Activated T-cell treated with anti-CD3 and anti-CD28 coated beads, Interleukin-2, amount 50 U/mL, for 24 hours (primary cell): ENCODE measurements around the gene EXOC3.
"Not testable (repeated sequence)": the region's sequence is repeated elsewhere in the genome, so short reads cannot be mapped to it uniquely, and the experiment has no call there.

Experiments used
- DNase-seq: peaks from one replicate; pipeline ENCODE4 v3.0.0-alpha.2; 2020
- H3K27ac Mint-ChIP-seq: 2 replicates; pipeline ENCODE4 v1.8.0; 2020; ENCODE audit warnings: mild to moderate bottlenecking, mixed read lengths
- H3K27me3 Mint-ChIP-seq: 2 replicates; pipeline ENCODE4 v1.8.0; 2020; ENCODE audit warnings: mixed read lengths
- H3K36me3 Mint-ChIP-seq: 2 replicates; pipeline ENCODE4 v1.8.0; 2020; ENCODE audit warnings: low read depth, mixed read lengths
- H3K4me1 Mint-ChIP-seq: 2 replicates; pipeline ENCODE4 v1.8.0; 2020; ENCODE audit warnings: low read depth, mixed read lengths
- H3K4me3 Mint-ChIP-seq: 2 replicates; pipeline ENCODE4 v1.8.0; 2020; ENCODE audit warnings: mild to moderate bottlenecking, moderate library complexity, mixed read lengths
- H3K9me3 Mint-ChIP-seq: 2 replicates; pipeline ENCODE4 v1.8.0; 2020; ENCODE audit warnings: mixed read lengths

Gene EXOC3

DNA sequence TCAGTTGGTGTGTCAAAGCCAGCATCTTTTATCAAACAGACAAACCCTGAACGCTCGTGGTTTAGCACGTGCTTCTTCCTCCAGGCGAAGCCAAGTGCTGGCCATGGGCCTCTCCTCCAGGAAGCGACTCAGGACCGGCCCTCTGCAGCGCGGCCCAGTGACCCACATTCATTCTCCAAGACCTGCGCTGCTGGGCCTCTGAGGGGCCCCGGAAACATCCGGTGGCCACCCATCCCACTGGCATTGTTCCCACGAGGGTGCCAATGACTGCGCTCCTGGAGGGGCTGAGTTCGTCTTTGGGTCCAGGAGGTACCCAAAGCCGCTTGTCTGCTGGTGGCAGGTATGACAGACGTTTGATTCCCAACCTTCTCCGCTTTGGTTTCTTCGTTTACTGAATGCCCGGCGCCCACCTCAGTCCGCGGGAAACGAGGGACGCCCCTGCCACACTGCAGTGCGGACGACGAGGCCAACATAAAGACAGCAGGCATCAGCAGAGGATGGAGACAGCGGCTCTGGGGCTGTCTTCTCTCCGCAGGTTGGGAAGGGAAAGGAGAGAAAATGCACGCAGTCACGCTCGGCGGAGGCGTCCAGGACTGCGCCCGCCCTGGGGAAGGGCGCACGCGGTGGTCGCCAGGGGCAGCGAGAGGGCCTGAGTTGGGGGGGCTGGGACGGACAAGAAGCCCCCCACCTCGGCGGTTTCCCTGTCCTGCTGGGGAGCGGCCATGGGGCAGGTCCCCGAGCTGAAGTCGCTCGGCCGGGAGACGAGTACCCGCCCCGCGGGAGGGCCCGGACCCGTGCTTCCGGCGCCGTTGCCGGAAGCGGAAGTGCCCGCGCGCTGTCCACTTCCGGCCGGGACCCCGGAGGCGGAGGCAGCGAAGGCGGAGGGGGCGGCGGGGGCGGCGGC lies at the start of gene EXOC3:
Gene EXOC3 (plus strand): TSS at position 842 of the 904 bp plus-strand sequence. CDS start 3,030 bp downstream, outside the sequence.
- Mint-ChIP-seq H3K36me3 (peaks cover 42% of the 10 kb centered on the region), H3K27ac (peak within 1 kb of the TSS; percentile 98), H3K27me3 (no peaks in the 10 kb centered on the region), H3K4me3 (peak within 1 kb of the TSS; percentile 96), H3K9me3 (no peaks in the 10 kb centered on the region), H3K4me1 (peaks cover 40% of the 10 kb centered on the region)
- DNase-seq, result peak; percentile 87

DNA sequence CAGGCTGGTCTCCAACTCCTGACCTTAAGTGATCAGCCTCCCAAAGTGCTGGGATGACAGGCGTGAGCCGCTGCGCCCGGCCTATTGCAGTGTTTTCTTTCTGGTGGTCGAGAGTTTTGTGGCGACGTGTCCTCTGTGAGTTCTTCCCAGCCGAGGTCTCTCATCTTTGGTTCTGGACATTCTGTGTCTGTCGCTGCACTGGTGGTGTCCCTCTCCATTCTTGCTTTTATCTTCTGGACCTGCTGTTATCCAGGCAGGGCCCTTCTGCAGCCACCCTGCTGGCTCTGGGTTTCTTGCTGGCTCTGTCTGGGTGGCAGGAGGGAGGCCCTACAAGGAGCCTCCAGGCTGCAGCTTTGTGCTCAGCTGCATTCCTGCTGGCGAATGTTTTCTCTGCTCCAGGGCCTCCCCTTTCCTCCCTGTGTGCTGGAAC lies 49.1 kb upstream of the EXOC3 start:
- peak; percentile 31 for DNase-seq
- H3K27ac Mint-ChIP-seq, result peak overlapping the region; percentile 92
- H3K4me1 Mint-ChIP-seq, result peaks cover 34% of the 10 kb centered on the region
- H3K36me3 Mint-ChIP-seq, result peaks cover 7% of the 10 kb centered on the region
- H3K27me3 Mint-ChIP-seq, result no peaks in the 10 kb centered on the region
- H3K4me3 Mint-ChIP-seq, result peak overlapping the region; percentile 71
- H3K9me3 Mint-ChIP-seq, result no peaks in the 10 kb centered on the region

DNA sequence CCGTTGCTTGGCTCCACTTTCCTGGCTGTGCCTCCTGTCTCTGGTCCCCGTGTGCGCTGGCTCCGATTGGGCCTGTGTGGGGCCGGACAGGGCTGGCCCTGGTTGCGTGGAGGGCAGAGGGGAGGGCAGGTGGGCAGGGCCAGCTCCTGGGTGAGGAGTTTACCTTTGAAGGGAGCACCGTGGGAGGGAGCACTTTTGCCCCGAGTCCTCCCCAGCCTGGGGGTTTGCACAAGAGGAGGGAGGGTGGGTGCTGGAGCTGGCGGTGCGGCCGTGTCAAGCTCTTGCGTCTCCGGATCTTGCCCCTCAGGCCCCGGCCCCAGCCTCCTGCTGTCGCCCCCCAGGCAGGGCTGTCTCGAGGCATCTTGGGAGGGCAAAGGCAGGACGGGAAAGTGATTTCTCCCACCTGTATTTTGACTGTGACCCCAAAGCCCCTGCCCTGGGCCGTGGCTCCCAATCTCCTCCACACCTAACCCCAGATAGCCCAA lies 48.3 kb upstream of the EXOC3 start:
- peaks cover 41% of the 10 kb centered on the region for H3K4me1 Mint-ChIP-seq
- peak overlapping the region; percentile 14 for H3K27ac Mint-ChIP-seq
- H3K27me3 Mint-ChIP-seq, result peaks cover 5% of the 10 kb centered on the region
- no peaks in the 10 kb centered on the region for H3K9me3 Mint-ChIP-seq
- peaks cover 13% of the 10 kb centered on the region for H3K36me3 Mint-ChIP-seq
- DNase-seq, result peak; percentile 28
- no peak overlapping the region for H3K4me3 Mint-ChIP-seq

DNA sequence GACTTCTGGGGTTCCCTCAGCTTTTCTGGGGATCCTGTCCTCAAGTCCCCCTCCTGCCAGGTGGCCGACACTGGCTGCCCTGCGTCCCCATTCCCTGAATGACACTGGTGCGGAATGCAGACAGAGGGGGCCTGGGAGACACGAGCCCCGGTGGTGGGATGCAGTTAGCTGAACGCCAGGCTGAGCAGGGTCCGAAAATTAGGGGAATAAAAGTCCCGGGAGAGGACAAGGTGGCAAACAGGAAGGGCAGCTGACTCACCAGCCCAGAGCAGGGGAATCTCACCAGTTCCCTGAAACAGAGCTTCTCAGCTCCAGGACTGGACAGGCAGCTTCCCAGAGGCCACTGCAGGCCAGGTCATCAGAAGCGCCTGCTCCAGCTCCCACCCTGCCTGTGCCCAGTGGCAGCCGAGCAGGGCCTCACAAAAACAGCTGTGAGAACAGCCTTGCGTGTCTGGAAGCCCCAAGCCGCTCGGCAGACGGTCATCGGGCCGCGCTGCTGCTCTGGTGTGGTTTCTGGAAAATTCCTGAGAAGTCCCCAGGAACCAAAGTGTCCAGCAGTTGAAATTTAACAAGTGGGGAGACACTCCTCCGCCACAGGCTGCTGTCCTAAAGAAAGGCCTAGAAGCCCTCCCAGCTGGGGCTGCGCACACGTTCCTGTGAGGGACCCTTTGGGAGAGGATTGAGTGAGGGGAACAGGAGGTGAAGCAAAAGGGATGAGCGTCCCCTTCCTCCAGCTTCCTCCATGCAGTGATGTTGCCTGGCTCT lies 47.6 kb upstream of the EXOC3 start:
- Mint-ChIP-seq H3K27me3 (peaks cover 11% of the 10 kb centered on the region), H3K9me3 (no peaks in the 10 kb centered on the region), H3K4me1 (peaks cover 45% of the 10 kb centered on the region), H3K36me3 (peaks cover 18% of the 10 kb centered on the region), H3K27ac (peak overlapping the region; percentile 14), H3K4me3 (no peak overlapping the region)
- DNase-seq, result peak; percentile 28

DNA sequence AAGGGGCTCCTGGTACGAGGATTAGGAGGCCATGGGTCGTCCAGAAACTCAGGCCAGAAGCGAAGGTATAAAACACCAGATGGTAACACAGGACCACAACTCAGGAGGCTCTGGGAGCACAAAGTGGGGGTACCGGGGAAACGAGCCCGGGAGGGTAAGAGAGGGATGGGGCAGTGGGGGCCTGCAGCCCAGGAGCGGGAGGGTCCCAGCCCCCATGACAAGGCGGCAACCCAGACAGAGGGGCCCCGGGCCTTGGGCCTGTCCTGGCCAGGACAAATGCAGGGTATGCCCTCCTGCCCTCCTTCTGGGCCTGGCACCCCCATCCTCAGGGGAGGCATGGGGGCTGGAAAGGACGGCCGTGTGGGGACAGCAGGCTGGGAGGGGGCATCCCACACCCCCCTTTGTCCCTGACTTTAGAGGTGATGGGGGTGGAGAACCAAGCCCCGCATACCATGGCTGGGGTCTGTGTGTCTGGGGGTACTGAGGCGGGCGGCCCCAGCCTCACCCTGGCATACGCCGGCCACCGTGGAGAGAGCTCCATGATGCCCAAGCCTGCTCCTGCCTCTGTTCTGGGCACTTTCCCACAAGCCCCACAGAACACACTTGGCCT lies 47.0 kb upstream of the EXOC3 start:
- Mint-ChIP-seq H3K27me3 (peaks cover 16% of the 10 kb centered on the region), H3K27ac (no peak overlapping the region), H3K4me3 (no peak overlapping the region), H3K36me3 (peaks cover 22% of the 10 kb centered on the region), H3K4me1 (peaks cover 42% of the 10 kb centered on the region), H3K9me3 (no peaks in the 10 kb centered on the region)
- peak; percentile 36 for DNase-seq

DNA sequence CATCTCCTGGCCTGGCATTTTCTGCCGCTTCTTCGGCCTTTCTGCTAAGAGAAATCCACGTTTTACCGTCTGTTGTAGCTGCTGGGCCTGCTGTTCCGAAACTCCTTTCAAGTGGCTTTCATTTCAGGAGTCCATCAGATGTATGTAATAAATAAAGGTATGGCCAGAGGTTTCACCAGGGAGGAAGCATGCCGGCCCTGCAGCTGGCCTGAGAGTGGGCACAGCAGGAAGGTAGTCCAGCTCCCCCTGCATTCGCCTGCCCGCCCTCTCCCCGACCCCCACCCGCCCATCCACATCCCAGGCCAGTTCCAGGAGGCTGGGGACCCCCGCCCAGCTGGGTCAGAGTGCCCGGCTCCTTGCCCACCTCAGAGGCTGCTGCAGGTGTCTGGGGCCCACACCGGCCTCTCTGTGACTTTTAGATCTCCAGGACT lies 46.4 kb upstream of the EXOC3 start:
- Mint-ChIP-seq H3K36me3 (peaks cover 25% of the 10 kb centered on the region), H3K9me3 (no peaks in the 10 kb centered on the region), H3K4me3 (no peak overlapping the region), H3K27ac (no peak overlapping the region), H3K4me1 (peaks cover 44% of the 10 kb centered on the region), H3K27me3 (peaks cover 21% of the 10 kb centered on the region)
- DNase-seq, result peak; percentile 36

DNA sequence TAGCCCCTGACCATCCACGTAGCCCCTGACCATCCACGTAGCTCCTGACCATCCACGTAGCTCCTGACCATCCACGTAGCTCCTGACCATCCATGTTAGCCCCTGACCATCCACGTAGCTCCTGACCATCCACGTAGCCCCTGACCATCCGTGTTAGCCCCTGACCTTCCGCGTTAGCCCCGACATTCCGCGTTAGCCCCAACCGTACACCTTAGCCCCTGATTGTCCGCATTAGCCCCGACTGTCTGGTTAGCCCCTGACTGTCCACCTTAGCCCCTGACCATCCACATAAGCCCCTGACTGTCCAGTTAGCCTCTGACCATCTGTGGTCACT lies 44.9 kb upstream of the EXOC3 start:
- Mint-ChIP-seq H3K4me1 (peaks cover 49% of the 10 kb centered on the region), H3K27me3 (peaks cover 32% of the 10 kb centered on the region), H3K36me3 (peaks cover 33% of the 10 kb centered on the region), H3K27ac (peak overlapping the region; percentile 14)
- peak; percentile 34 for DNase-seq
- not testable (repeated sequence) for H3K9me3 Mint-ChIP-seq, H3K4me3 Mint-ChIP-seq

DNA sequence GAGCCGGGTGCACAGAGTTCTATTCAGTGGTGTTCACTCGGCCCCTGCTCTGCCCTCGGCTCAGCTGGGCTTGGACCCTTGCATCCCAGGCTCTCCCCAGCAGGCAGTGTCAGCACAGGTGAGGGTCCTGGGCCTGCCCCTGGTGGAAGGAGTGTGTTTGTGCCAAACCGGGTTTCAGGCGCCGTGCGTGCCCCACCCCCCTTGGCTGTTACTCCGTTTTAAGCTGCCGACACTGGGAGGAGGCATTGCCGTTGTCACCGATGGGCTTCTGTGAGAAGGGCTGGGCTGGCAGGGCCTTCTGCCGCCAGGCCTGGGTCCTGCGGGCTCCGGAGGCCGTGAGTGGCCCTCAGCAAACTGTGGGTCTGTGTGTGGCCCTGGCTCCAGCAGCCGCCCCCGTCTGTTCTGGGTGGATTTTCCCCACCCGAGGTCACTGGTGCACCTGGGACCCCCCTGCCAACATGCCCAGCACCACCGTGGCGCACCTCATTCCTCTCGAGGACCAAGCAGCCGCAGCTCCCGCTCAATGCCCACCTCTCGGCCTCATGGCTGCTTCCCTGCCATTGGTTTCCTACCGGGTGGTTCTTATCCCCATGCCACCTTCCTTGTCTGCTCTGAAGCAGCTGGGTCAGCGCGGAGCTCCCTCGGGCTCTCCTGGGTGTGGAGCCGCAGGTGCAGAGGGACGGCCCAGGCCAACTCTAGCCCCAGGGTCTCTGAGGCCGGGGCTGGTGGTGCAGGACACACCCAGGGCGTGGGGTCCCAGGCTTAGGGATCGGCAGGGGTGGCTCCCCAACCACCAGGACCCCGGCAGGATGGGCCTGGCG lies 44.3 kb upstream of the EXOC3 start:
- H3K27me3 Mint-ChIP-seq, result peaks cover 34% of the 10 kb centered on the region
- no peaks in the 10 kb centered on the region for H3K9me3 Mint-ChIP-seq
- peaks cover 31% of the 10 kb centered on the region for H3K36me3 Mint-ChIP-seq
- peak overlapping the region; percentile 92 for H3K27ac Mint-ChIP-seq
- H3K4me3 Mint-ChIP-seq, result no peak overlapping the region
- H3K4me1 Mint-ChIP-seq, result peaks cover 46% of the 10 kb centered on the region
- DNase-seq, result no peak

DNA sequence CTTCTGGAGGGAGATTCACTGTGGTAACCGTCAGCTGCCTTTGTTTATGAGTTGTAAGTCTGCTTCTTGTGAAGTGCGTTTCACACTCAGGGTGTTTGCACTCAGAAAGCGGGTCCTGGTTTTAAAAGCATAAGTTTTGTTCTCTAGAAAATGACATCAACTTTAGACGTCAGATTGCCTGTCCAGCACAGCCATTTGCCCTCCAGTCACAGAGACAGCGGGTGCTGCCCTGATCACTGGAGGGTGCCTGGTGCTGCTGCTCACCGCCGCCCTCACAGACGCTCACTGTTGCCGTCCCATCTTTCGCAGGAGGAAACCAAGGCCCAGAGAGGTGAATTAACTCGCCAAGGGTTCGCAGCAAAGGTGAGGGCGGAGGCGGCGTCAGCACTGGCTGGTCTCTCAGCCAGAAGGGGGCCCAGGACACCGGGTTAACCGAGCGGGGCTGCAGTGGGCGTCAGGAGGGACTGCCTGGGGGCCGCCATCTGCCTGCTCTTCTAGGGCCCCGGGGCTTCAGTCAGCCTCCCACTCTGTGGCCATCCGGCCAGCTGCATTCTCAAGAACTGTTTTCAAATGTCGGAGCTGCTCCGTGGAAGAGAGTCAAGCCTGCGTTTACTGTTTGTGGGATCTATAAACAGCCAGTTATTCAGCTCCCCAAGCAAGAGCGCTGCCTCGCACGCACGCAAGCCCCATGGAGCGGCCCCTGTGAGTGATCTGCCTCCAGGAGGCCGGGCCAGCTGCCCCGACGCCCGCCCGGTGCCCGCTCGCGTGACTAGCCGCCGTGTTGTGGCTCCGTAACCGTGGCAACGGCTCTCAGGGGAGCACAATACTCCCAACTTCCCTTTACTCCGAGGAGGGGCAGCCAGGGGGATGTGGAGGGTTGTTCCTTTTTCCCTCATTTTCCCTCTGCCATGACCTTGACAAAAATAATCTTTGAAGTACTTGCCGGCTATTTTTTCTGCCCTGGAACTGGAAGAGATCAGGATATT lies 43.4 kb upstream of the EXOC3 start:
- H3K27ac Mint-ChIP-seq, result peak overlapping the region; percentile 92
- H3K4me1 Mint-ChIP-seq, result peaks cover 47% of the 10 kb centered on the region
- peaks cover 43% of the 10 kb centered on the region for H3K27me3 Mint-ChIP-seq
- DNase-seq, result peak; percentile 79
- peak overlapping the region; percentile 60 for H3K4me3 Mint-ChIP-seq
- H3K9me3 Mint-ChIP-seq, result no peaks in the 10 kb centered on the region
- peaks cover 28% of the 10 kb centered on the region for H3K36me3 Mint-ChIP-seq

DNA sequence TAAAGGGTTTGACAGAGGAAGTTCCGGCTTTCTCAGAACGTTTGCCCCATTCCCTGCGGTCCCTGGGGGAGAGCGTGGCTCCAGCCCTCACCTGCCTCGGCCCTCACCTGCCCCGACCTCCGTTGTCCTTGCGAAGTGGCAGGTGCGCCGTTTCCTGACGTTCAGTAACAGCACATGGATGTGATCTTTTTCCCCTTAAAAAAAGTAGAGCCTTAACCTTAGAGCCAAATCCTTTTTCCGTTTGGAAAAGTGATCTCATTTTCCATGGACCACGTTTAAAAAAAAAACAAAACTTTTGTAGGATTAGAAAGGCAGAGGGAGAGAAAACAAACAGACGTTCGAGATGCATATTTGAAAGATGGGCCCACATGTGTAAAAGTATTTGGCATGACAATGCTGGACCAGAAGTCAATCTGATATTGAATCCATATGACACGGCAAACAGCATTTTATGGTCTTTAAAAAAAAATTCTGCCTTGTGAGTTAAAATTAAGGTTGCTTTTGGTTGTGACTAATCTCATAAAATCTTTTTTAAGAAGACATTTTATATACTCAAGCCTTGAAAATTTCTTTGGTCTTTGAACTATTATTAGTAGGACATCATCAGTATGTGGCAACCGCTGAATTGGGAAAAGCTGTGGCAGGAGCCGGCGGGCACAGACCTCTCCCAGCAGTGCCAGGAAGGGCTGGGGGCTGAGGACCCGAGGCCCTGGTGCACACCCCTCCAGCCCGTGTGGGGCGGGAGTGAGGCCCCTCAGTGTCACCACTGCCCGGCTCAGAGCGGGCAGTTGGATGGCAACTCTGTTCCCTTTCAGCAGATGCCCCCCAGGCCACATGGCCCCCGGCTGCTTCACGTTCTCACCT lies 42.5 kb upstream of the EXOC3 start:
- H3K9me3 Mint-ChIP-seq, result no peaks in the 10 kb centered on the region
- peaks cover 28% of the 10 kb centered on the region for H3K36me3 Mint-ChIP-seq
- DNase-seq, result peak; percentile 29
- peak overlapping the region; percentile 92 for H3K27ac Mint-ChIP-seq
- H3K27me3 Mint-ChIP-seq, result peaks cover 44% of the 10 kb centered on the region
- H3K4me3 Mint-ChIP-seq, result peak overlapping the region; percentile 60
- H3K4me1 Mint-ChIP-seq, result peaks cover 47% of the 10 kb centered on the region

DNA sequence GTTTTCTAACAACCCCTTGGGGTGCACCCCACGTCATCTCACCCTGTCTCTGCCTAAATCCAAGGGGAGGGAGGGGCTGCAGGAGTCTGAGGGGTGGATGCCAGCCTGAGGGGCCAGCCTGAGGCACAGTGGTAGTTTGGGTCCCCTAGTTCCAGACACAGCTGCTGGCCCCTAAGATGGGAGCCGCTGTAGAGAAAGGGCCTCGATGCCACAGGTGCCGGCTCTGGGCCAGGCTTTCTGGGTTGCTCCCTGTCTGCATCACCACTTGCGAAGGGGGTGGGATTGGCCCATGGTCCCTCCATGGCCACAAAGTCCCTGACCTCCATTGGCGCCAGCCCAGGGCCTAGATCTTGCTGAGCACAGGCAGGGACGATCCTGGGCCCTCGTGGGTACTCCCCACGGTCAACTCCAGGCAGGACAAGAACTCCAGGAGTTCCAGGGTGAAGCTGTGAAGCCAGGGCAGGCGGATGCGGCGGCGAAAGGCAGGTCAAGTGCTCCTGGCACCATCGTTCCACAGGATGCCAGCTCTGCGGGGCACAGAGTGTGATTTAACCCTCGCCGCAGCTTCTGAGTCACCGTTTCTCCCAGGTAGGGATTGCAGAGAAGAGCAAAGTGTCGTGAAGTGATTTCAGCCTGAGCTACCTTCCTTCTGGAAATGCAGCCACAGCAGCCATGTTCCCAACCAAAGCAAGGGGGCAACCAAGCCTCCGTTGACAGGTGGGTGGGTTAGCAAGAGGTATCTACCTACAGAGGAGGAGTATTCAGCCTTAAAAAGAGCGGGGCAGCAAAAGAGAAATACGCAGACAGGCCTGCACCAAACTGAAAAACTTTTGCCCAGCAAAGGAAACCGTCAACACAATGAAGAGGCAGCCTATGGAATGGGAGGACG lies 41.6 kb upstream of the EXOC3 start:
- Mint-ChIP-seq H3K9me3 (no peaks in the 10 kb centered on the region), H3K27ac (no peak overlapping the region), H3K36me3 (peaks cover 28% of the 10 kb centered on the region), H3K4me1 (peaks cover 47% of the 10 kb centered on the region), H3K27me3 (peaks cover 46% of the 10 kb centered on the region), H3K4me3 (no peak overlapping the region)
- peak; percentile 29 for DNase-seq
